Measurements from ENCODE around the gene TNS3.

The TNS3 gene

DNA sequence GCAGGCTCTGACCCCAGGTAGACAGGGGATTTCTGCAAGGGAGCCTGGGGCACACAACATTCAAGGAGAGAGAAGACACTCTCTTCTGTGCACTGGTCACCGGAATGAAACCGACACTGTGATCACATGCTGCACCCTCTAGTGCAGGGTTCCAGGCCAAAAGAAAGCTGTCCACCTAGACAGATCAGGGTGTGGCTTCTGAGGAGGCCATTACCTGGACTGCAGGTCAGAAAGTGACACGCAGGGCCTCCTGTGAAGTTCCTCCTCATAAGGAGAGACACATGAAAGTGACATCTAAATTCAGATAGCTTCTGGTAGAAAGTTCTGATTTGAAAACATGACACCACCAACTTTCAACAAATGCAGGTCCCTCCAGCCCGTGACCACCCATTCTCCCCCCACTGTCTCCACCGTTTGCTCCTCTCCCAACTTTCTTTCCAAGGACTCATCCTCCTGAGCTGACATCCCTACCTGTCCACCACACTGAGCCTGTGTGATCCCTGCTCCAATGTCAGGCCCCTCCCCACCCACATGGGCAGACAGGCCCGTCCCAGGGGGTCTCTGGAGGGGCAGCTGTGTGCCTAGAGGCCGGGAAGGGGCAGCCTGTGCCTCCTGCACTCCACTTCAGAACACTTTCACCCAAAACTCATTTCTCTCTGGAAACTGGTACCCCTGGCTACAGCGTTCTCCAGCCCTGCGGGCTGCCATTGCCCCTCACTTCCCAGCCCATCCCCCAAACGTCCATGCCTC, 198.0 kb downstream of the TNS3 start:
- DNase-seq: no peak

GRCh38 chr7:47383072-47383471, 198.8 kb downstream of the TNS3 start:
- peak in 1 of 4 experiments; percentile 26 for DNase-seq

GRCh38 chr7:47382200-47382599, 199.7 kb downstream of the TNS3 start:
- no peak for DNase-seq

DNA sequence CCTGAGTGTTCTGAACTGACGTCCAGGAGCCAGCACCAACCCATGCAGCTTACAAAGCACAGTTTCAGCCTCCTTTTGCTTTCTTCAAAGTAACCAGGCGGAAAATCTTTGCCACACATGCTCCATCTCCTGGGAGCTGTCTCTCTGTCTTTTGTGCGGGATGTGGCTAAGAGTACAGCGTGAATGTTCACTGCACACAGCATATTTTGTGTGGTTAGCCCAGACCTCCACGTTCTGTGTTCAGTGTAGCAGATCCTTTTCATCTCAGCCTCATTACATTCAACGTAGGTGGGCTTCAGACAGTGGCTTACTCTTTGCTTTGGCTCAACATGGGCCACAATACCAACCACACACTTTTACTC, 200.8 kb downstream of the TNS3 start:
- no peak for DNase-seq

DNA sequence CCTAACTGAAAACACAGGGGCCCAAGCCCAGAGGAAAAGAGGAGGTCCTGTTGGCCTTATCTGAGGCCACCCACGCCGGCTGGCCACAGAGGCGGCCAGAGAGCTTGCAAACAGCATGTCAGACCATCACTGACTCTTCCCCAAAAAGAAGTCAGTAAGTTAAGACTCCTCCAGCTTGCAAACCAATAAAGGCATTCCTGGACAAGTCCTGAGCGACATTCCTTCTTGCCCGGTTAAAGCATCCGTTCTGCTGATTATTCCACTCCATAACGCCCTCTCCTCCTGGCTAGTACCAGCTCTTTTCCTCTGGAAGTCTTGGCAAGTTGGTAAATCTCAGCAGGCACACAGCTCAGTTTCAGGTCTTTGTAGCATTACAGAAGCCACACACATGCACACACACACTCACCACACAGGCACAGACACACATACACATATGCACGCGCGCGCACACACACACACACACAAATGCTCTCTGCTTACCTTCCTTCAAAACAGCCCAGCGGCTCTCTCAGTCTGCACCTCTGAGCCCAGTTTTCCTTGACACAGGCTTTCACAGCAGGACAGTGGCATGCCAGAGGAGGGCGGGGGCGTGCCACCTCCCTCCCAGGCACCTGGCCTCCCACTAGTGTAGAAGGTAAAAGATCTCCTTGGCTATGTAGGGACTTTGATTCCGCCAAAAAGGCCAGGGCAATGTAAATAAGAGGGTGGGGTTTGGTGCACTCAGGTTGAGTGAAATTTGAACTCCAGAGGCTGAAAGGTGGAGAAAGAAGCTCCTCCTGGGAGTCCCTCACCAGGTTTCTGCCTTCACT, 201.4 kb downstream of the TNS3 start:
- no peak for DNase-seq

GRCh38 chr7:47379629-47380324, 202.1 kb downstream of the TNS3 start:
- no peak for DNase-seq

DNA sequence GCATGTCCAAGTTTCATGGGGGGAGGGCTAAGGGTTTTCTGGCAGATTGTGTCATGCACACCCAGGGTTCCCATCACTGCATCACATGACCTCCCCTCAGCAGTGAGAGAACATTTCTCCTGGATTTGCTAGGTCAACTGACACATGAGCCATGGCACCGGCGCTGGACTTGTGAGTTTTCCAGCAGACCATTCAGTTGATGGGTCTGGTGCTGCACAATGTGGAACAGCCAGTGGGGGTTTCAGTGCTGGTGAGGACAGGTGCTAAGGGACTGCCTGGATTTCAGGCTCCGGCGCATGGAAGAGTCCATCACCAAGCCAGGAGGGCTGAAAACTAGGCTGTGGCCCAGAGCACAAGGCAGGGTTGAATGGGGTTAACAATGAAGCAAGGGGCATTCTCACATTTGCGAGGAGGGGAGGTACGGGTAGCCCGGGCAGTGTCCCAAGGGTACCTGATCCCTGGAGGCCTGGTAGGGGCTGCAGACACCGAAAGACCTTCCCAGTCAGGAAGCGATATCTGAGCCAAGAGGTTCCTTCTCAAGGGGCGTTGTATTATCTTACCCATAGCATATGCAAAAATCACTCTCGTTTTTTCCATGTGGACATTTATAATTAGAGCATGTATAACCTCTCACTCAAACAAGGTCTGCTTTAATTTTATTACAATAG, 203.0 kb downstream of the TNS3 start:
- no peak for DNase-seq

- no peak for DNase-seq
These were observed 204.2 kb downstream of the TNS3 start for GRCh38 chr7:47377741-47378140.

DNA sequence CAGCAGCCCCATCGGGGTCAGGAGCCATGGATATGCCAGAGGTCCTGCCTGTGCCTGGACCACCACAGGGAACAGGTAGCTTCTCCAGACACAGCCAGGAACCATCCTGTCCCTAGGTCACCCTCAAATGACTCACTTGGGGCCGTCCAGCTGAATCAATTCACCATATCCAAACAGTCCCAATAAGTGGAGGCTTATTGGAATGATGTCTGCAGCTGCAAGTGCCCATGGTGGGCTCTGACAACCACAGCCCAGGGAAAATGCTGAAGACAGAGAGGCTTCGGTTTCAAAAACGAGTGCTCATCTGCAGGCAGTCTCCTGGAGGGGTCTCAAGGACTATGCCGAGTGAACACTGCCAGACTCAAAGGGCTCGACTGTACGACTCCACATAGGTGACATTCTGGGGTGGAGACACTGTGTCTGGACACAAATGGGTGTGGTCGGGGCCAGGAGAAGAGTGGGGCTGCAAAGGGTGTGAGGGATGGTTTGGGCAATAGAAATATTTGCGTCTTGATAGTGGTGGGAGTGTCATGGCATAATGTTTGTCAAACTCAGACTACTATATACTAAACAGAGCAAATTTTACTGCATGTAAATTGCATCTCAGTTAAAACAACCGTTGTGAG, 204.8 kb downstream of the TNS3 start:
- DNase-seq: no peak

DNA sequence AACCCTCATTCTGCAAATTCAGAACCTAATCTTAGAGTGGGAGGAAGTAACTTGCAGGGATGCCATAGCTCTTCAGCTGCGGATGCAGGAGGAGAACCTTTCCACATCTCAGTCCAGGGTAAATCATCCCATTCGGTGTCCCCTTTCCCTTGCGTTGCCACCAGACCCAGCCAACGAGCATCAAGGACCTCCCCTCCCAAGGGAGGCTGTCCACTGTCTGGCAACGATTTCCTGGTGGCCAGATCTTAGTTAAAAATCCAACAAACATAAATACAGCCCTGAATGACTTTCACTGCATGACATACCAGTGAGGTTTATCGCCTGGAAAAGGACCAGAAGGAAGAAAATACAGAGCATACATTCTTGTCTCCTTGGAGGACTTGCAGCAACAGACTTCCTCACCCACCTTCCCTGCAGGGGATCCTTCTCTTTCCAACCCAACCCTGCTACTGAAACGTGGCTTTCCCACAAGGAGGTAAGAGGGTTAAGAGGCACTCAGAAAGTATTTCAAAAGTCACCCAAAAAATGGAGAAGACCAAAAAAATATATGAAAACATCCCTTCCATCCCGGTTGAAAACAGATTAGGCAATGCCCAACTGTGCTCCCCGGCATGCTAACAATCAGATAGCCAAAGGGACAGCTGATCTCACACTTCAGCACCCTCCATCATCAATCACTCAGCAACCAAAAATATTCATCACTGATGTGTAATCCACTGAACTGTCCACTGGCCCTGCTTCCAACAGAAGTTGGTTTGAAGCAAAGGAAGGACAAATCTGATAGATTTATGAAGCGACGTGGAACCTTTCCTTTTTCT, 206.6 kb downstream of the TNS3 start:
- DNase-seq: no peak

DNA sequence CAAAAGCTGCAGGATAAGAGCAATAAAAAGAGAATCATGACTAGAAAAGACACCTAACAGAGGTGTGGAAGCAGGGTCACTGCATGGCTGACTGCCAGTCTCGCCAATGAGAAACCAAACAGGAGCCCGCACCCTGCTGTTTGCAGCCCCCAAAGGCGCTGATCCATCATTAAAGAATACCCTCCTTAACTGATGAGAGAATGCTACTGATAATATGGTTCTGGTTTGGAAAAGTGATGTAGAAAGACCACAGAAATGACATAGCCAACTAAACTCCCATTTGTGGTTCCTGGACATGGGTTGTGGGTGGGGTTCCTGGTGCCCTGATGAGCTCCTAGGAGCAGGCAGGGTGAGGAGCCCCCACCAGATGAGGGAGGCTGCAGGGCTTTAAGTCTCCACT, 207.4 kb downstream of the TNS3 start:
- no peak for DNase-seq

DNA sequence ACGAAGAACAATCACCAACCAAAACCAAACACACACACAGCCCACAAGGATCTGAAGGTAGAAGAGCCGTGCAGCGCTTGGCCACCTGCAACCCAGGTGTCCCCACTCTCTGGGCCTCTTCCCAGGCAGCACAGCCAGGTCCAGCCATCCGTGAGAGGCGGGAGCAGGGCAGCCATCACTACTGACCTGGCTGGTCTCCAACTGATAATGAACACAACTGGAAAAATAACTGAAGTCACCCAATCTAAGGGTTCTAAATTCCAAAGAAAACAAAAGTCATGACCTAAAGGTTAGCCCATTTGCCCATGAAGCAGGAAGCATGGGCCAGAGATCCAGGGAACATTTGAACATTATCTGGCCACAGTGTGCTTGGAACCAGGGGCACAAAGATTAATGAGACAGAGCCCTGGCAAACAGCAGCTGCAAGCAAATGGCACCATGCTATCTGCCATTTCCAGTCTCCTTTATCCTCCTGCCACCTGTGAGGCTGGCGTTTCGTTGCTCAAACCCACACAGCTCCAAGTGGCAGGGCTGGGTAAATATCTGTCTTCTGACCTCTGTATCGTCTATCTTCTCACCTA, 207.9 kb downstream of the TNS3 start:
- DNase-seq: no peak

DNA sequence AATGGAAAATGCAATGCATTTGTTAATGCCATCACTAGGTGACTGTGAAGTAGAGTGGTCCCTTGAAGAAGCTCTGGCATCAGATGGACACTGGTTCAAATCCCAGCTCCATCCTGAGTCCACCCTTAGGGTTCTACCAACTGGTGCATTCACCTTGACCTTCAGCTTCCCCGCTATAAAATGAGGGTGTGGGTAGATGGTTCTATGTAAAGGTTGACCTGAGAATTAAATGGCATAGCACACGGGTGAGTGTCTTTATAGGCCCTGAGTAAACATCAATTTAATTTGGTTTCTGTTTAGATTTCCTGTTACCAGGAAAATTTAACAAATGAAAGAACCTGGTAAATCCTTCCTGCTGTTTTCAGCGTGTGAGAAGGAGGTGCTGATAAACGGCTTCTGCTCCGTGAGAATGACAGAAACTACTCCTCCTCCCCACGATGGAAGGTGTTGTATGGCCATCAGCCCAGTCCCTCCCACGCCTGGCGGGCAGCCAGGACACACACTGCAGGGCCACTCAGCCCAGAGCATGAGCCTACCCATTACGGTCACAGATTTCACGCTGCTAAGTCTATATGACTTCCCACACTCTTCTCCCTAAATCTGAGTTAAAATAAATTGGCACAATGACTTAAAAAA, 210.1 kb downstream of the TNS3 start:
- DNase-seq: no peak

- DNase-seq: no peak
These were observed 210.6 kb downstream of the TNS3 start for GRCh38 chr7:47371317-47371716.

- peak in 2 of 4 experiments; percentile 6 to 13 for DNase-seq
These were observed 211.4 kb downstream of the TNS3 start for GRCh38 chr7:47370461-47371042.

DNA sequence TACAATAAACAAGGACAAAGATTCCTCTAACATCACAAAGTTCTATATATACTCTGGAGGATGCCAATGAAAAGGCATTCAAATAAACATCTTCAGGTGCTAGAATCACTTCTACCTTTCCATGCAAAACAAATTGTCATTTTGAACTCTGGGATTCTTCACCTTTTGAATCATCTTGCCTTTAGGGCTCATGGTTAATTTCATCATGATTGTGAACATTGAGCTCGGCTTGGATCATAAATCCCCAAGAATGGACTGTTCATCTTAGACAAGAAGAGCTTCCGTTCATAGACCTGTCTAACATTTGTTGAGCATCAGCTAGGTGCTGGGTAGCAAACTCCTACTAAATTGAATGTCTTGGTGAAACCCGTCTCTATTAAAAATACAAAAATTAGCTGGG, 212.2 kb downstream of the TNS3 start:
- no peak for DNase-seq

DNA sequence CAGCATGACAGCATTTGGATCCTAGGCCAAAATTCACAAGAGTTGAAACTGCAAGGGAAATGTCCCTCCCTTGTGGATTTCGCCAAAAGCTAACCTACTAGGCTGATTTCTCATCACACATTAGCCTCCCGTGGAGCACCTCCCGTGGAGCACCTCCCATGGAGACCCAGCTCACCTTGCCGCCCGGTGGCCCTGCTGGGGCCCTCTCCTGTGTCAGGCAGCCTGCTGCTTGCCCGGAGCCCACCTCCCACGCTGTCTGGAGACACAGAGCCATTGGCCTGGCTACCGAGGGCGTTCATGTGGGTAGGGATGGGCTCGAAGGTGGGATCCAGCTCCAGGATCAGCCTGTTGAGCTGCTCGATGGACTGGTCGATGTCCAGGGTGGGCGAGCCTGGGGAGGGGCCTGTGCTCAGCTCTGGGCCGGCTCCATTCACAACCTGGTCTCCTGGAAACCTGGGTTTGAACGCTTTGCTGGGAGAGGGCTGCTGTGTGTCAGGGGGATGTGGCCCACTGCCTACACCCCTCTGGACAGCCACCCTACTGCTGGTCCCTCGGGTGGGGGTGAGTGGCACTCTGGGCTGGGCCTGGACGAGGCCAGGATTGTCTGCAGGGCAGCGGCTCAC, 213.6 kb downstream of the TNS3 start:
- no peak for DNase-seq

- DNase-seq: no peak
These were observed 214.5 kb downstream of the TNS3 start for GRCh38 chr7:47367369-47367768.

DNA sequence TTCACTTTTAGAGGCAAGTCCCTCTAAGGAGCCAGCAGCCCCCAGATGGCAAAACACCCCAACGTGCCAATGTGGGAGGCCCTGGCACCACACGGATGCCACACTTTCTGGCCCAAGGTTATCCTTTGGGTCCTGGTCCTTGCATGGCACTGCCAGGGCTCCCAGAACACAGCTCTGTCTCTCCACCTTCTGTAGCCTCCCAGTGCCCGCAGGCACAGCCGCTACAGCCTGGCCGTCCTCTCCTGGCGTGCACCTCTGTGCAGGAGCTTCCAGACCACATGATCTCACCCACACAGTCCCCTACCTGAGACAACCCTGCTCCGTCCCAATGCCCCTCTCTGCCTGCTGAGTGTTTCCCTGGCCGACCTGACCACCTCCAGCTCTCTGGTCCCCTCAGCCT, 215.0 kb downstream of the TNS3 start:
- DNase-seq: no peak

GRCh38 chr7:47366211-47366610, 215.7 kb downstream of the TNS3 start:
- DNase-seq: no peak
